Muscle layer of colon (tissue), 2 donors: ENCODE data around the gene SWAP70.

Source experiments
- H3K27ac ChIP-seq: one replicate; pipeline ENCODE4 v1.7.0; 2013; ENCODE audit warnings: low read depth, mild to moderate bottlenecking, low read length, moderate library complexity
- H3K27me3 ChIP-seq, 2 donors: one replicate each; pipeline ENCODE4 v1.7.0; 2013; ENCODE audit warnings: low read length in 2 of 2, mild to moderate bottlenecking in 2 of 2; ENCODE audit not compliant: insufficient read depth in 2 of 2, control insufficient read depth in 1 of 2
- H3K36me3 ChIP-seq: one replicate; pipeline ENCODE4 v1.7.0; 2013; ENCODE audit warnings: mild to moderate bottlenecking, low read length; ENCODE audit not compliant: insufficient read depth
- H3K4me1 ChIP-seq: one replicate; pipeline ENCODE4 v1.7.0; 2013; ENCODE audit warnings: mild to moderate bottlenecking, low read length; ENCODE audit not compliant: insufficient read depth
- H3K4me3 ChIP-seq, 2 donors: one replicate each; pipeline ENCODE4 v1.7.0; 2013; ENCODE audit warnings: low read length in 2 of 2, low read depth in 1 of 2, mild to moderate bottlenecking in 1 of 2, moderate library complexity in 1 of 2
- H3K9ac ChIP-seq: one replicate; pipeline ENCODE4 v1.7.0; 2013; ENCODE audit warnings: low read length
- H3K9me3 ChIP-seq: one replicate; pipeline ENCODE4 v1.7.0; 2013; ENCODE audit warnings: mild to moderate bottlenecking, low read length
- donor health status: abdominal sarcoma.
- donor health status: Adenocarcinoma of cecum.

SWAP70 gene

GRCh38 chr11:9771071-9771511 lies 107.2 kb downstream of the SWAP70 start:
- Histone ChIP-seq H3K27ac (no peak overlapping the region), H3K9me3 (no peaks in the 10 kb centered on the region), H3K4me3 (no peak overlapping the region), H3K9ac (no peak overlapping the region), H3K27me3 (no peaks in the 10 kb centered on the region), H3K36me3 (no peaks in the 10 kb centered on the region), H3K4me1 (peaks cover 6% of the 10 kb centered on the region)

GRCh38 chr11:9772218-9772617 lies 108.3 kb downstream of the SWAP70 start:
- no peaks in the 10 kb centered on the region for H3K36me3 ChIP-seq
- H3K27me3 ChIP-seq: no peaks in the 10 kb centered on the region
- H3K9me3 ChIP-seq: no peaks in the 10 kb centered on the region
- H3K4me3 ChIP-seq: no peak overlapping the region
- H3K4me1 ChIP-seq: peaks cover 6% of the 10 kb centered on the region
- H3K9ac ChIP-seq: no peak overlapping the region
- H3K27ac ChIP-seq: no peak overlapping the region

GRCh38 chr11:9773524-9773923 lies 109.6 kb downstream of the SWAP70 start:
- no peaks in the 10 kb centered on the region for H3K9me3 ChIP-seq
- H3K27ac ChIP-seq: no peak overlapping the region
- no peak overlapping the region for H3K9ac ChIP-seq
- H3K27me3 ChIP-seq: no peaks in the 10 kb centered on the region
- H3K36me3 ChIP-seq: no peaks in the 10 kb centered on the region
- H3K4me3 ChIP-seq: no peak overlapping the region
- peaks cover 6% of the 10 kb centered on the region for H3K4me1 ChIP-seq

- Histone ChIP-seq H3K4me1 (peaks cover 6% of the 10 kb centered on the region), H3K9me3 (no peaks in the 10 kb centered on the region), H3K36me3 (no peaks in the 10 kb centered on the region), H3K27me3 (no peaks in the 10 kb centered on the region), H3K4me3 (no peak overlapping the region), H3K27ac (no peak overlapping the region), H3K9ac (no peak overlapping the region)
These were observed 110.2 kb downstream of the SWAP70 start for GRCh38 chr11:9774109-9774508.

GRCh38 chr11:9774591-9775397 lies 110.9 kb downstream of the SWAP70 start:
- Histone ChIP-seq H3K27me3 (no peaks in the 10 kb centered on the region), H3K27ac (peak overlapping the region; percentile 17), H3K4me1 (peaks cover 6% of the 10 kb centered on the region), H3K4me3 (no peak overlapping the region), H3K9ac (no peak overlapping the region), H3K9me3 (no peaks in the 10 kb centered on the region), H3K36me3 (peaks cover 6% of the 10 kb centered on the region)

GRCh38 chr11:9775398-9775779 lies 111.5 kb downstream of the SWAP70 start:
- Histone ChIP-seq H3K36me3 (peaks cover 12% of the 10 kb centered on the region), H3K9ac (no peak overlapping the region), H3K9me3 (no peaks in the 10 kb centered on the region), H3K4me3 (no peak overlapping the region), H3K27ac (peak overlapping the region; percentile 17), H3K4me1 (peaks cover 6% of the 10 kb centered on the region), H3K27me3 (no peaks in the 10 kb centered on the region)

- Histone ChIP-seq H3K9me3 (no peaks in the 10 kb centered on the region), H3K36me3 (peaks cover 20% of the 10 kb centered on the region), H3K4me3 (no peak overlapping the region), H3K9ac (no peak overlapping the region), H3K27me3 (no peaks in the 10 kb centered on the region), H3K4me1 (peaks cover 6% of the 10 kb centered on the region), H3K27ac (no peak overlapping the region)
These were observed 112.3 kb downstream of the SWAP70 start for GRCh38 chr11:9776203-9776602.

- Histone ChIP-seq H3K4me1 (peaks cover 6% of the 10 kb centered on the region), H3K27ac (no peak overlapping the region)
These were observed 113.2 kb downstream of the SWAP70 start for GRCh38 chr11:9777066-9777465.

GRCh38 chr11:9777525-9777924 lies 113.6 kb downstream of the SWAP70 start:
- H3K36me3 ChIP-seq: peaks cover 26% of the 10 kb centered on the region
- H3K4me3 ChIP-seq: no peak overlapping the region
- no peak overlapping the region for H3K9ac ChIP-seq
- no peak overlapping the region for H3K27ac ChIP-seq
- H3K27me3 ChIP-seq: no peaks in the 10 kb centered on the region
- no peaks in the 10 kb centered on the region for H3K9me3 ChIP-seq
- H3K4me1 ChIP-seq: peaks cover 6% of the 10 kb centered on the region

More at GRCh38 chr11:9777066-9777465, 113.2 kb downstream of the SWAP70 start:
- no peaks in the 10 kb centered on the region for H3K9me3 ChIP-seq
- H3K27me3 ChIP-seq: no peaks in the 10 kb centered on the region
- H3K4me3 ChIP-seq: no peak overlapping the region
- peaks cover 26% of the 10 kb centered on the region for H3K36me3 ChIP-seq
- H3K9ac ChIP-seq: no peak overlapping the region

GRCh38 chr11:9780929-9781328 lies 117.1 kb downstream of the SWAP70 start:
- no peak overlapping the region for H3K27ac ChIP-seq
- H3K4me3 ChIP-seq: no peak overlapping the region
- no peaks in the 10 kb centered on the region for H3K4me1 ChIP-seq
- no peaks in the 10 kb centered on the region for H3K9me3 ChIP-seq
- no peaks in the 10 kb centered on the region for H3K27me3 ChIP-seq
- peaks cover 45% of the 10 kb centered on the region for H3K36me3 ChIP-seq
- no peak overlapping the region for H3K9ac ChIP-seq

GRCh38 chr11:9783986-9784385 lies 120.1 kb downstream of the SWAP70 start:
- no peaks in the 10 kb centered on the region for H3K27me3 ChIP-seq
- H3K36me3 ChIP-seq: peaks cover 55% of the 10 kb centered on the region
- H3K9ac ChIP-seq: no peak overlapping the region
- H3K4me1 ChIP-seq: no peaks in the 10 kb centered on the region
- H3K4me3 ChIP-seq: no peak overlapping the region
- H3K9me3 ChIP-seq: no peaks in the 10 kb centered on the region
- H3K27ac ChIP-seq: no peak overlapping the region
